Kidney tubule cell (primary cell): ENCODE results near the gene PRDX1.
A peak's percentile ranks its signal among the peaks of the same experiment; 100 is the strongest.

ENCODE experiments used
- DNase-seq: peaks from one replicate; pipeline ENCODE4 v3.0.0-alpha.2; 2018; ENCODE audit warnings: low spot score

Gene PRDX1

DNA sequence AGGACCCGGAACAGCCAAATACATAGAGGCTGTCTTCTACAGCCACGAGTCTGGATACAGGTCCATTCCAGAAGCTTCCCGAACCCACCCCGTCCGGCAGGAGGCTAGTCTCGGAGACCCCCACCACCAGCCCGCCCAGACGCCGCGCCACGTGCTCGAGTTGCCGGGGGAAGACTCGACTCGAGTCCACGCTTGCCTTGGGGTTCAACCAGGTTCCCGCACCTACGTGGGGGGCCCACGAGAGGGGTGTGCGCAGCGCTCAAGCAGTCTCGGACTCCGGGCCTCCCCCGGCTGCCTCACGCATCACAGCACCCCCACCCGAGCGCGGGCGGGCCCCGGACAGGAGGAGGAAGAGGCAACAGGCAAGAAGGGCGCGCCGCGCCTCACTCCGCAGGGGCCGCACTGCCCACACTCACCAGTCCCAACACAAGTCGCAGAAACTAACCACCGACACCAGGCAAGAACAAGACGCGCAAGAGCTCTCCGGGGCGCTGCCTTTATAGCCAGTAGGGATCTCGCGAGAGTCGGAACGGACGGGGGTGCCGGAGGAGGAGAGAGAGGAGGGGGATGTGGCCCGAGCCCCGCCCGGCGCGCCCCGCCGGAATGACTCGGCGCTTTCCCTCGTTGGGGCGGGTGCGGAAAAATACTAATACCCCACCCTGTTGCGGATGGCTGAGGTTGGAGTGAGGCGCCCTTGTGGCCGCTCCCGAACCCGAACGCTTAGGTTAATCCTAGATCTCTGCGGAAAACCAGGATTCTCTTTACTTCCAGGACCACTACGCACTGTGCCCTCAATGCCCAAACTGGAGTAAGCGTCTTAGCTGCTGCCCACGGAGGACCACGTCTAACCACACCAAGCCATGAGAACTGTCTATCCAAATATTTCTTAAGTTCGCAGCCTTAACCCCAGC, at the start of gene PRDX1:
Gene PRDX1 (minus strand): TSS at position 472 of the 911 bp plus-strand sequence. CDS start 2,841 bp downstream, outside the sequence.
- DNase-seq, result peak; percentile 98

DNA sequence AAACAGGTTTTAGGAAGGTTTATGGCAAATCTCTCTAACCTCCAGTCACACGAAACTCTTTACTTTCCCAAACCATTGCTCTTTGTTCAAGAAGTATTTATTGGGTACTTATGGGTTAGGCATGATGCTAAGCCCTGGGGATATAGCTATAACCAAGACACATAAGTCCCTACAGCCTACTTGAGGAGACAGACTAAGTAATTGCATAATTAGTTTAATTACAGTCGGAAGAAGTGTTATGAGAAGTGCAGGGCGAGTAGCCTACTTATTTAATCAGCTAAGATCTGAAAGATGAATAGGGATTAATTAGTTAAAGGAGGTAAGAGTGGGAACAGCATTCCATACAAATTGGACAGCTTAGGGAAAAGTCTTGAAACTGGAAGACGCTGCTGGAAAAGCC, 48.9 kb upstream of the PRDX1 start:
- no peak for DNase-seq

DNA sequence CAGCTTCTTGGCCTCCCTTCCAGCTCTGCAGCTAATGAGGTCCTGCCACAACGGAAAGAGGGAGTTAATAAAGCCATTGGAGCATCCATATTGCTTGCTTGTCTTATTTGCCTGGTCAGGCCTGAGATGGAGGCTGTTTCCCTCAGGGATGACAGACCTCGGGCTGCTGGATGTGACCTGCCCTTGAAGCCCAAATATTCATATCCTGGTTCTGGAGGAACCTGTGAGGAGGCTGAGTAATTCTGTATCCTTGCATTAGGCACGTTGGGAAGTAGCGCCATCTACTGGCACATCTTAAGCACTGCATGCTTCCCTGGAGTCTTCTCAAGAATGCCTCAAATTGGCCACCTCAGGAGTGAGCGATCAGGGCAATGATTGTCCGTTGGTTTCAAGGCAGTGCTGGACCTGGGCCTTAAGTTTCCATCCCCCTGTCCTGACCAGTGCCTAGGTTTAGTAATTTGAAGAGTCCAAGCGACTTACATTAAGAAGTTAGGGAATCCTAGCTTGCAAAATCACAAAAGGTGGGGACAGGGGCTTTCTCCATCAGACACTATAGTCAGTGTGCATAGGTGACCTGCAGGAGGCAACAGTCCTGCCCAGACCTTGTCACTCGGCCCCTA, 48.4 kb upstream of the PRDX1 start:
- peak; percentile 76 for DNase-seq

DNA sequence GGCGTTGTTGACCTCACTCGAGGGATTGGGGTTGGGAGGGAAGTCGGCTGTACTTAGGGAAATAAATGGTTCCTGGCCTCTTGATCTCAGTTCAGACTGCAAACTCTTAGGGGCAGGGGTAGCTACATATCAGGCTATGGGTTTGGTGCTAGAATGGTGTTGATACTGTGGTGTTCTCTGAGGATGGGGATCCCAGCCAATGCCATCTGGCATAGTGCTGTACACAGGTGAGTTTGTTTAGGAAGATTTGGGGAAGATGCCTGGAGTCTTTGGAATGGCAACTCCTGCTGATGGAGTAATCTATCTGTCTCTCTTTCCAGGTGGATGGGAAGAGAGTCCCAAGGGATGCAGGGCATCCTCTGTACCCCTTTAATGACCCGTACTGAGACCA, 47.9 kb upstream of the PRDX1 start:
- DNase-seq, result no peak

- no peak for DNase-seq
Measured at GRCh38 chr1:45568421-45568820, 46.7 kb upstream of the PRDX1 start.

DNA sequence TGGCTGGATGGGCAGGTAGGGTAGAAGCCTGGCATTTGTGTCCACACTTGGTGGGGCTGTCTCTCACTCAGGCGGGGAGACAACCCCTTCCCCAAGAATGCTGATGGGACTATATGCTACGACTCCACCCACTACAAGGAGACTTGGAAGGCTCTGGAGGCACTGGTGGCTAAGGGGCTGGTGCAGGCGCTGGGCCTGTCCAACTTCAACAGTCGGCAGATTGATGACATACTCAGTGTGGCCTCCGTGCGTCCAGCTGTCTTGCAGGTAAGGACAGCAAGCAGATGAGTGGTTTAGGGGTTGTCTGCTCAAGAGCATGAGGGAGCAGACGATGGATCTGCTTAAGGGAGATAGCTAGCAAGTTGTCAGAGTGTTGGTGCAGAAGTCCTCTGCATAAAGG, 46.2 kb upstream of the PRDX1 start:
- no peak for DNase-seq

DNA sequence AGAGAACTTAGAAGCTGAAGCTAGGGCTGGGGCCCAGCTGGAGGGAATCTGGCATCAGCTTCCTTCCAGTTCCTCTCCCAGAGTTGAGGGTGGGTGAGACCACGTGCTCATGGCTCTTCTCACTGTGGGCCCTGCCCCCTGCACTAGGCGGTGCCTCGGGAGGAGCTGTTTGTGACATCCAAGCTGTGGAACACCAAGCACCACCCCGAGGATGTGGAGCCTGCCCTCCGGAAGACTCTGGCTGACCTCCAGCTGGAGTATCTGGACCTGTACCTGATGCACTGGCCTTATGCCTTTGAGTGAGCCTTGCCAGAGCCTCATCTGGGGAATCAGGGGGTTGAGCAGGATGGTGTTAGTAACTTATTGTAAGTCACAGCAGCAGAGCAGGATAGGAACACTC, 45.0 kb upstream of the PRDX1 start:
- DNase-seq, result no peak

DNA sequence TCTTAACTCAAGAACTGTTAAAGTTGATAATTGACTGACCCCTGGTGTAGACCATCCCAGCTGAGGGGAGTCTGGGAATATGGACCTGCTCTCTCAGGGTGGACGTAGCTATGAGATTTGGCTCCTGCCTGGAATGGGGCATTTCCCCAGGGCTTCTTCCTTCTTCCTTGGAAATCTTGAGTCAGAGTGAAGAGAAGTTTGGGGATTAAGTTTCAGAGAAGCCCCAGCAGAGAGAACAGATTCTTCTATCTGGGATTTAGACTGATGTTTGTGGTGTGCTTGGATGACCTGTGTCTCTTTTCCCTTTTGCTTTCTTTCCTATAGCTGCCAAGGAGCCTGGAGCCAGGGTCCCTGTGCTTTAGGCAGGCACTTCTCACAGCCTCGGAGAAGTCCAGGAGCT, 42.2 kb upstream of the PRDX1 start:
- no peak for DNase-seq

DNA sequence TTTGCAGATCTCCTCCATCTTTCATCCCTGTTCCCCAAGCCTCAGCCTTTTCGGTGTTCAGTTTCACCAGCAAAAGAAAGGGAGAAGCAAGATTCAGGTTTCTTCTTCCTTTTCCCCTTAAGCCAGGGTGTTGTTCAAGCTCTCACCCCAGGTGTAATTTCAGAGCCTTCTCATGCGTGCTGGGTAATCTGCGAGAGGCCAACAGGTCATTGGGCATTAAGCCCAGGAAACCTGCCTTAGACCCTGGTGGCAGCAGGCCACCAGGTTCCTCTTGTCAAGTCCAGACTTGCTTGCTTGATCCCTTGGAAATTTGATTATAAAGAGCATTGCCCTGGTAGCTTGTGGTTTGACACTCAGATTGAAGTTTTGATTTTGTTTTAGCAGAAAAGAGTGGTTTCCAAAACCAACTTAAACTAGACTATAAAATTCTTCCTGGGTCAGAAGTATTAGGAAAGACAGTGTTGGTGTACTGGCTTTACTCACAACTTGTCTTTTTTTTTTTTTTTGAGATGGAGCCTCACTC, 35.8 kb upstream of the PRDX1 start:
- no peak for DNase-seq

GRCh38 chr1:45554198-45554597, 32.5 kb upstream of the PRDX1 start:
- DNase-seq, result no peak

DNA sequence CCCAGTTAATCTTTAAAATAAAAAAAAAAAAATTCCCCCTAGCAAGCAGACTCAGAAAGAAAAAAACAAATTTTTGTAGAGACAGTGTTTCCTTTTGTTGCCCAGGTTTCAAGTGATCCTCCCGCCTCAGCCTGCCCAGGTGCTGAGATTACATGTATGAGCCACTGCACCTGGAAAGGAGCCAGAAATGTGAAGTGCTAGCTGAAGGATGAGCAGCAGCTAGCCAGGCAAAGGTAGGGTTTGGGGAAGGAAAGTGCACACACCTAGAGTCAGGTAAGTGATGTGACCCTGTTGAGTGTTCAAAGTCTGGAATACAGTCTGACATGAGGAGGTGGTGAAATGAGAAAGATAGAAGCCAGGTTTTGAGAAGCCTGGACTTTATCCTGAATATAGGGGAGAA, 30.6 kb upstream of the PRDX1 start:
- DNase-seq, result peak; percentile 81

DNA sequence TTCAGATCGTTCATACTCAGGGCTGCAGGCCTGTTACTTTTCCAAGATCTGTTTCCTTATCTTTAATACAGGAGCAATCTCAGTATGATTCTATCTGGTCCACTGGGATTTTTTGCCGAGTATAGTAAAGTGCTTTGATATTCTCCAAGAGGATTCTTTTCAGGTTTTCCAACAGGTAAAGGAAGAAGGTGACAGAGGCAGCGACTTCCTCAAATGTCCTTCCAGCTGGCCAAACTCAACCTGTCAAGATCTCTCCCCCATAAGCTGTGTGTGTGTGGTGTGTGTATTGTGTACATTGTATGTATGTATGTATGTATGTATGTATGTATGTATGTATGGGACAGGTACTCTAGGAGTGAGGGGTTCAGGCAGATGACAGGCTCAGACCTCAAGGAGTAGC, 30.0 kb upstream of the PRDX1 start:
- no peak for DNase-seq

GRCh38 chr1:45550401-45551351, 29.0 kb upstream of the PRDX1 start, which contains the start of gene AKR1A1:
TSS of gene AKR1A1 (plus strand) at chr1:45550826. CDS start at chr1:45561795, 10,969 bp downstream.
- DNase-seq, result peak; percentile 94

GRCh38 chr1:45545553-45546310, 24.0 kb upstream of the PRDX1 start:
- DNase-seq, result no peak

DNA sequence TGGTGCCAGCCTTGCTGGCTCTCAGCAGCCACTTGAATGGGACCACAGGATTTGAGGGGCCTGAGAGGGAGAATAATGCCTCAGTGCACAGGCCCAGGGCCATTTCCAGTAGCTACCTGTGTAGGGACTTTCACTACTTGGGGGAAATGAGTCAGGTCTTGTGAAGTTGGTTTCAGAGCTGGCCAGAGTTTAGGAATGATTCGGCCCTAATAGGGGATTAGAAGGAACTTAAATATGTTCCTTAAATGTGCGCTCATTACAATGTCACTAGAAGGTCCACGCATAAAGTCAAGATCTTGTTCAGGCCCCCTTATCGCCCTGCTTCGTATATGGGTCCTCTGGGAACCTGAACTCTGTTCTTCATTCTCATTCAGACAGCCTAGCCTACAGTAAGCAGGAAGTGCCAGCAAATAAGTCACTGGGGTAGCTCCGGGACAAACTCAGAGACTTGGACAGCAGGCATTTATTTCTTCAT, 23.4 kb upstream of the PRDX1 start:
- peak; percentile 44 for DNase-seq

DNA sequence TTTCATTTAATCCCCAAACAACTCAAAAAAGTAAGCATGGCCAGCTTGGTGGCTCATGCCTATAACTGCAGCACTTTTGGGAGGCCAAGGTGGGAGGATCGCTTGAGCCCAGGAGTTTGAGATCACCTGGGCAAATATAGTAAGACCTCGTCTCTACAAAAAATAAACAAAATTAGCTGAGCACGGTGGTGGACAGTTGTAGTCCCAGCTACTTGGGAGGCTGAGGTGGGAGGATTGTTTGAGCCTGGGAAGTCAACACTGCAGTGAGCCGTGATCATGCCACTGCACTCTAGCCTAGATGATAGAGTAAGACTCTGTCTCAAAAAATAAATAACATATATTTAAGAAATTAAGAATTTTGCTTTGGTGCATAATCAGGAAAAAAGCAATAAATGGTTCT, 22.8 kb upstream of the PRDX1 start:
- no peak for DNase-seq

DNA sequence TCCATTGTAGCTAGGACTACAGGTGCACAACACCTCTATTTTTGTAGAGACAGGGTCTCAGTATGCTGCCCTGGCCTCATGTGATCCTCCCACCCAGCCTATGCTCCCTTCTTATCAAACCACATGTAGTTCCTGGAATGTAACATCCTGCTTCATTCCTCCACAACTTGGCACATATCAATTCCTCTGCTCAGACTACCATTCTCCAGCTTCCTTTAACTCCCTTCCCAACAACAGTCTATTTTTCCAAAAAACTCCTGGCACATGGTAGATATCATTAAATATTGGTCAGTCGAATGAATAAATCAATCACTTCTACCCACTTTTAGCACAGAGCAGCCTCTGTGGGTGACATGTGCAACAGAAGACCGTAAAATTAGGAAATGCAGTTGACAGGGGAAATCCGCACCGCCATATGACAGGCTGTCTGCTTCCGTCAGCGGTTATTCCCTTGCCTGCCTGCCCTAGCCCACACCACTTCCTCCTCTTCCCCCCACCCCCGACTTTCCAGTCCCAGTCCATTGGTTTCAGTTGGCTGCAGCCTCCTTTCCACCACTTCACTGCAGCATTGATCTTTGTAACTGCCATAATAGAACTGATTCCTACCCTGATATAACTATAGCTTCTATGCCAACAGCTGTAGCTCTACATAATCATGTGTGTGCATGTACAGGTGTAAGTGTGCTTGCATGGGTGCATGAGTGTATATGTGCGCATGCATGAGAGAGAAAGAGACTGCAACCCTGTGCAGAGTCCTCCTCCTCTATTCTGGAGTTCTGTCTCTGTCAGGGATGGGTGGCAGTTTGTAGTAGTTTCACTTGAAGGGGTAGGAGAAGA, 22.1 kb upstream of the PRDX1 start:
- peak; percentile 73 for DNase-seq

- no peak for DNase-seq
Measured at GRCh38 chr1:45542591-45542990, 20.9 kb upstream of the PRDX1 start.

DNA sequence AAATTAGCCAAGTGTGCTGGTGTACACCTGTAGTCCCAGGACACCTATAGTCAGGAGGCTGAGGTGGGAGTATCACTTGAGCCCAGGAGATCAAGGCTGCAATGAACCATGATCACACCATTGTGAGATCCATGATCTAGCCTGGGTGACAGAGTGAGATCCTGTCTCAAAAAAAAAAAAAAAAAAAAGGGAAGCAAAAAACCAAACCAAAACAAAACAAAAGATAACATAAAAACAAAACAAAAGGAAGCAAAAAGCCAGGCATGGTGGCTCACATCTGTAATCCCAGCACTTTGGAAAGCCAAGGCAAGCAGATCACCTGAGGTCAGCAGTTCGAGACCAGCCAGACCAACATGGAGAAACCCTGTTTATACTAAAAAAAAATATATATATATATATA, 19.5 kb upstream of the PRDX1 start:
- no peak for DNase-seq

DNA sequence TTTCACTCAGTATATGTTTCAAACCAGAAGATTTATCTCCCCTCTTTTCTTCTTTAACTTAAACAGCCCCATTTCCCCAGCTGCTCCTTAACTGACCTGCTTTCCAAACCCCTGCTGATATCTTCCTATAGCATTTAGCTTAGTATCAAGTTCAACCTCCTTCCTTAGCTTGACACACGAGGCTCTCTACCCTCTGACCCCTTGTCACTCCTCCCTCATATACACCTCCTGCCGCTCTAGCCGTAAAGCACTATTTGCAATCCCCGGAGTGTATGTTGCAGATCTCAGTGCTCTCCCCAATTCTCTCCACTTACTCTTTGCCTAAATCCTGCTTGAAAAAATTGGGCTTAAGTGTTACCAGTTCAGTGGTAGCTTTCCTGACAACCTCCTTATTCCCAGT, 15.2 kb upstream of the PRDX1 start:
- no peak for DNase-seq
